HEK293T (cell line): ENCODE measurements around the gene GBP1.
"Not testable (repeated sequence)": the region's sequence is repeated elsewhere in the genome, so short reads cannot be mapped to it uniquely, and the experiment has no call there.

Experiments
- CTCF ChIA-PET: fragments of 350-600 bp; formaldehyde crosslinking; extraction: SDS; loops from one replicate; lab custom pipeline; 2021; ENCODE audit warnings: antibody characterized with exemption, inconsistent platforms; lab: Yijun Ruan, JAX
- POLR2A ChIA-PET: fragments of 350-600 bp; formaldehyde crosslinking; extraction: SDS; loops from one replicate; lab custom pipeline; 2020; ENCODE audit warnings: antibody characterized with exemption, inconsistent platforms; lab: Yijun Ruan, JAX
- DNase-seq: peaks from one replicate; pipeline ENCODE4 v3.0.0; 2012; ENCODE audit warnings: mixed read lengths; ENCODE audit errors: extremely low spot score
- ARNT ChIP-seq: fragments of 450-650 bp; IDR thresholded peaks from 2 replicates; pipeline ENCODE4 v1.6.1; 2017; ENCODE audit warnings: mild to moderate bottlenecking
- BHLHE40 ChIP-seq: fragments of 450-650 bp; IDR thresholded peaks from 2 replicates; pipeline ENCODE4 v1.6.1; 2016; ENCODE audit warnings: mild to moderate bottlenecking, moderate library complexity, borderline replicate concordance
- CTBP1 ChIP-seq: fragments of 450-650 bp; IDR thresholded peaks from 2 replicates; pipeline ENCODE4 v1.6.1; 2016; ENCODE audit warnings: borderline replicate concordance
- ELF4 ChIP-seq: fragments of 450-650 bp; IDR thresholded peaks from 2 replicates; pipeline ENCODE4 v1.6.1; 2017; ENCODE audit warnings: antibody characterized with exemption
- FOXA1 ChIP-seq: fragments of 450-650 bp; IDR thresholded peaks from 2 replicates; pipeline ENCODE4 v1.6.1; 2016; ENCODE audit warnings: mild to moderate bottlenecking
- FOXK2 ChIP-seq: fragments of 450-650 bp; IDR thresholded peaks from 2 replicates; pipeline ENCODE4 v1.6.1; 2016; ENCODE audit warnings: mild to moderate bottlenecking
- FOXM1 ChIP-seq: fragments of 450-650 bp; IDR thresholded peaks from 2 replicates; pipeline ENCODE4 v1.6.1; 2017; ENCODE audit warnings: mild to moderate bottlenecking, borderline replicate concordance
- HDGF ChIP-seq: fragments of 450-650 bp; IDR thresholded peaks from 2 replicates; pipeline ENCODE4 v1.6.1; 2017; ENCODE audit warnings: antibody characterized with exemption, borderline replicate concordance
- L3MBTL2 ChIP-seq: fragments of 450-650 bp; conservative IDR thresholded peaks from 2 replicates; pipeline ENCODE4 v1.6.1; 2016; ENCODE audit warnings: mild to moderate bottlenecking
- LEF1 ChIP-seq: fragments of 450-650 bp; IDR thresholded peaks from 2 replicates; pipeline ENCODE4 v1.6.1; 2017; ENCODE audit warnings: mild to moderate bottlenecking, borderline replicate concordance
- NFRKB ChIP-seq: fragments of 450-650 bp; IDR thresholded peaks from 2 replicates; pipeline ENCODE4 v1.6.1; 2016; ENCODE audit warnings: mild to moderate bottlenecking, moderate library complexity
- PKNOX1 ChIP-seq: fragments of 450-650 bp; IDR thresholded peaks from 2 replicates; pipeline ENCODE4 v1.6.1; 2016
- SP1 ChIP-seq: fragments of 450-650 bp; IDR thresholded peaks from 2 replicates; pipeline ENCODE4 v1.6.1; 2017
- SUZ12 ChIP-seq: fragments of 450-650 bp; IDR thresholded peaks from 2 replicates; pipeline ENCODE4 v1.6.1; 2016; ENCODE audit warnings: mild to moderate bottlenecking
- TARDBP ChIP-seq: fragments of 450-650 bp; IDR thresholded peaks from 2 replicates; pipeline ENCODE4 v1.6.1; 2016
- ZNF384 ChIP-seq: fragments of 450-650 bp; IDR thresholded peaks from 2 replicates; pipeline ENCODE4 v1.6.1; 2016

Gene GBP1

GRCh38 chr1:89040315-89040626 lies 24.7 kb downstream of the GBP1 start:
- DNase-seq = no peak
- CTCF ChIA-PET = no interaction called here
- no peak for TF ChIP-seq ZNF384
- TF ChIP-seq L3MBTL2 = no peak
- TF ChIP-seq SUZ12 = no peak
- no peak for TF ChIP-seq BHLHE40
- TF ChIP-seq ARNT = no peak
- no peak for TF ChIP-seq FOXK2
- TF ChIP-seq NFRKB = no peak
- no peak for TF ChIP-seq FOXM1
- TF ChIP-seq FOXA1 = no peak
- no peak for TF ChIP-seq SP1
- POLR2A ChIA-PET = no interaction called here

DNA sequence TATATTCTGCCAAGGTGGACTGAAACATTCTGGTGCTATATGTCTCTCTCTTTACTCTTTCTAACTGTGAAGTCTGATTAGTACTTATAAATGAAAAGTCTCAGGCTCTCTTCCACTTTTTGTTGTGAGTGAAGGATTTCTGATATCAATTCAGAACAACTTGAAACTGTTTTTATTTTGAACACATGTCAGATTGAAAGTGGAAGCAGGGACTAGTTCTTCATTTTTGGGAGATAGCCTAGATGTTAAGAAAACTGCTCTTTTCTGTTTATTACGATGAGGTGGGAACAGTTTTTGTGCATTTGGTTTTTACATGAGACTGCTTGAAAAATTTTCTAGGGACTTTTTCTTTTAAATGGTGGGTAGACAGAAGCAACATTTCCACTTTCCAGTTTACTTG lies 27.8 kb downstream of the GBP1 start:
- DNase-seq = no peak
- ChIA-PET POLR2A (no interaction called here), CTCF (no interaction called here)
- TF ChIP-seq SUZ12 = no peak
- TF ChIP-seq TARDBP = no peak
- TF ChIP-seq ZNF384 = no peak
- no peak for TF ChIP-seq FOXM1
- no peak for TF ChIP-seq L3MBTL2
- no peak for TF ChIP-seq HDGF
- no peak for TF ChIP-seq BHLHE40
- no peak for TF ChIP-seq NFRKB
- TF ChIP-seq FOXA1 = no peak
- no peak for TF ChIP-seq ELF4
- TF ChIP-seq PKNOX1 = no peak
- TF ChIP-seq LEF1 = no peak
- TF ChIP-seq ARNT = no peak
- TF ChIP-seq FOXK2 = no peak
- TF ChIP-seq SP1 = no peak
- TF ChIP-seq CTBP1 = no peak

- CTCF ChIA-PET = no interaction called here
- TF ChIP-seq SP1 (no peak), ARNT (no peak), PKNOX1 (no peak), ELF4 (no peak), LEF1 (no peak), NFRKB (no peak), SUZ12 (no peak), BHLHE40 (no peak), FOXA1 (no peak), FOXK2 (no peak)
- no peak for DNase-seq
- POLR2A ChIA-PET = no interaction called here
These were observed 29.9 kb downstream of the GBP1 start for GRCh38 chr1:89035080-89035479.

DNA sequence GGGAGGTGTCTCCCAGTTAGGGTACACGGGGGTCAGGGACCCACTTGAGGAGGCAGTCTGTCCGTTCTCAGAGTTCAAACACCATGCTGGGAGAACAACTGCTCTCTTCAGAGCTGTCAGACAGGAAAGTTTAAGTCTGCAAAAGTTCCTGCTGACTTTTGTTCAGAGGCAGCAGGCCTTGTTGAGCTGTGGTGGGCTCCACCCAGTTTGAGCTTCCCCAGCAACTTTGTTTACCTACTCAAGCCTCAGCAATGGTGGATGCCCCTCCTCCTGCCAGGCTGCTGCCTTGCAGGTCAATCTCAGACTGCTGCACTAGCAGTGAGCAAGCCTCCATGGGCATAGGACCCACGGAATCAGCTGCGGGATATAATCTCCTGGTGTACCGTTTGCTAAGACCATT lies 31.0 kb downstream of the GBP1 start:
- DNase-seq, POLR2A ChIA-PET: not testable (repeated sequence)
- CTCF ChIA-PET = interaction anchor here (0.6 kb wide), 1 partner anchor 17 kb away, joined by 3 read pairs; no protein-coding TSS in a partner anchor

GRCh38 chr1:89029051-89029450 lies 36.0 kb downstream of the GBP1 start:
- POLR2A ChIA-PET, DNase-seq, CTCF ChIA-PET: not testable (repeated sequence)

- TF ChIP-seq BHLHE40 (no peak), NFRKB (no peak)
- ChIA-PET POLR2A (no interaction called here), CTCF (no interaction called here)
- no peak for DNase-seq
These were observed 39.1 kb downstream of the GBP1 start for GRCh38 chr1:89025928-89026327.

DNA sequence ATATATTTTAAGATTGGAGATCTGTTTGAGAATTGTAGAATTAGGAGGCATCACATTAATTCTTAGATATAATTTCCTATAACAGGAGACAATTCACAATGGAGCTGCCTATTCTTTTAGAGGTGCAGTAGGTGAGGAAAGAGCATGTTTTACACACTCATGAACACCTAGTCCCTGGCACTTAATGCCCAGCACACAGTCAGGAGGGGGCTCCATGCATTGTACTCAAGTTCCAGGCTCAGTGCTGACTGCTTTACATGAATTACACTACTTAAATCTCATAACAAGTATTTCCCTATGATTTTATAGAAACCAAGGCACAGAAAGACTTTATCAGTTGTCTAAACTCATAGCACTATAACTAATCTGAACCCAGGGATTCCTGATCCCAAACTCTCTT lies 42.0 kb downstream of the GBP1 start:
- DNase-seq = no peak
- CTCF ChIA-PET = no interaction called here
- POLR2A ChIA-PET = no interaction called here
- TF ChIP-seq FOXM1 = no peak
- no peak for TF ChIP-seq CTBP1
- no peak for TF ChIP-seq NFRKB
- TF ChIP-seq SP1 = no peak
- no peak for TF ChIP-seq L3MBTL2
- no peak for TF ChIP-seq ZNF384
- no peak for TF ChIP-seq BHLHE40
- no peak for TF ChIP-seq TARDBP
- TF ChIP-seq PKNOX1 = no peak
- no peak for TF ChIP-seq FOXK2
- TF ChIP-seq FOXA1 = no peak
- no peak for TF ChIP-seq LEF1
- no peak for TF ChIP-seq HDGF
